Panc1 (cell line): ENCODE data around the gene IAH1.

Source experiments
- TF ChIP-seq, protein P1 (sequence below): fragments of 450-650 bp; IDR thresholded peaks from 2 replicates; pipeline ENCODE4 v1.5.1; 2017; ENCODE audit warnings: mild to moderate bottlenecking
- TF ChIP-seq, protein P2 (sequence below), 2 experiments: IDR thresholded peaks; 2 replicates each; pipeline ENCODE4 v1.6.1; 2011 to 2012; ENCODE audit warnings: low read depth in 2 of 2, control low read depth in 1 of 2, low read length in 1 of 2, mild to moderate bottlenecking in 1 of 2, moderate library complexity in 1 of 2; ENCODE audit not compliant: insufficient read depth in 1 of 2

DNA sequence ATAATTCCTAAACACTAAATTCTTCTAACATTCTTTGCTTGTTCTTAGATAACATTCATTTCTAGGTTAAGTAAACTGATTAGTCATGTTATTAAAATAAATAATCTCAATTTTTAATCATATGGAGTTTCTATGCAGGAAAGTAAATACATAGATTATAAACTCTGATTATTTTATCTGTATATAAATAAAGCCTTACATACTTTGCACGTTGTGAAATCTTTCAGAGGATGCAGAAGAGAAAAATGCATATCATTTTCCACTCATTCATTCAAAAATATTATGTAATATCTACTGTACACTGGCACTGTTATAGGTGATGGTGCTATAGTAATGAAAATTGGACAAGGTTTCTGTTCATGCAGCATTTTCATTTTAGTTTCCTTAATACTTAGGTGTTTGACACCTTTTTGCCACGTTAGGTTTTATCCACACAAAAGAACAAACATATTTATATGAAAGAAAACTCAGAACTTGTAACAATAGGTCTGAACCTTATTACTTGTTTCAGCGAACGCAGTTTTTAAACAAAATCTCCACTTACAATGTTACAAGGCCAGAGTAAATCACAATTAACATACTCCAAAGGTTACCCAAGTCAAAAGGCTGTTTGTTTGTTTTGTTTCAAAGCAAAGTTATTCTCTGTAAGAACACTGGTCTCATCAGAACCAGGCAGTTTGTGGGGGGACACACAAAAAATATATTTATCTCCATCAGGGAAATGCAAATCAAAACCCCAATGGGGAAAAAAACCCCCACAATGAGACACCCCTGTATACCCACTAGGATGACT, 53.8 kb downstream of the IAH1 start:
- TF ChIP-seq, protein P1, sequence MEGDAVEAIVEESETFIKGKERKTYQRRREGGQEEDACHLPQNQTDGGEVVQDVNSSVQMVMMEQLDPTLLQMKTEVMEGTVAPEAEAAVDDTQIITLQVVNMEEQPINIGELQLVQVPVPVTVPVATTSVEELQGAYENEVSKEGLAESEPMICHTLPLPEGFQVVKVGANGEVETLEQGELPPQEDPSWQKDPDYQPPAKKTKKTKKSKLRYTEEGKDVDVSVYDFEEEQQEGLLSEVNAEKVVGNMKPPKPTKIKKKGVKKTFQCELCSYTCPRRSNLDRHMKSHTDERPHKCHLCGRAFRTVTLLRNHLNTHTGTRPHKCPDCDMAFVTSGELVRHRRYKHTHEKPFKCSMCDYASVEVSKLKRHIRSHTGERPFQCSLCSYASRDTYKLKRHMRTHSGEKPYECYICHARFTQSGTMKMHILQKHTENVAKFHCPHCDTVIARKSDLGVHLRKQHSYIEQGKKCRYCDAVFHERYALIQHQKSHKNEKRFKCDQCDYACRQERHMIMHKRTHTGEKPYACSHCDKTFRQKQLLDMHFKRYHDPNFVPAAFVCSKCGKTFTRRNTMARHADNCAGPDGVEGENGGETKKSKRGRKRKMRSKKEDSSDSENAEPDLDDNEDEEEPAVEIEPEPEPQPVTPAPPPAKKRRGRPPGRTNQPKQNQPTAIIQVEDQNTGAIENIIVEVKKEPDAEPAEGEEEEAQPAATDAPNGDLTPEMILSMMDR = no peak
- TF ChIP-seq, protein P2, sequence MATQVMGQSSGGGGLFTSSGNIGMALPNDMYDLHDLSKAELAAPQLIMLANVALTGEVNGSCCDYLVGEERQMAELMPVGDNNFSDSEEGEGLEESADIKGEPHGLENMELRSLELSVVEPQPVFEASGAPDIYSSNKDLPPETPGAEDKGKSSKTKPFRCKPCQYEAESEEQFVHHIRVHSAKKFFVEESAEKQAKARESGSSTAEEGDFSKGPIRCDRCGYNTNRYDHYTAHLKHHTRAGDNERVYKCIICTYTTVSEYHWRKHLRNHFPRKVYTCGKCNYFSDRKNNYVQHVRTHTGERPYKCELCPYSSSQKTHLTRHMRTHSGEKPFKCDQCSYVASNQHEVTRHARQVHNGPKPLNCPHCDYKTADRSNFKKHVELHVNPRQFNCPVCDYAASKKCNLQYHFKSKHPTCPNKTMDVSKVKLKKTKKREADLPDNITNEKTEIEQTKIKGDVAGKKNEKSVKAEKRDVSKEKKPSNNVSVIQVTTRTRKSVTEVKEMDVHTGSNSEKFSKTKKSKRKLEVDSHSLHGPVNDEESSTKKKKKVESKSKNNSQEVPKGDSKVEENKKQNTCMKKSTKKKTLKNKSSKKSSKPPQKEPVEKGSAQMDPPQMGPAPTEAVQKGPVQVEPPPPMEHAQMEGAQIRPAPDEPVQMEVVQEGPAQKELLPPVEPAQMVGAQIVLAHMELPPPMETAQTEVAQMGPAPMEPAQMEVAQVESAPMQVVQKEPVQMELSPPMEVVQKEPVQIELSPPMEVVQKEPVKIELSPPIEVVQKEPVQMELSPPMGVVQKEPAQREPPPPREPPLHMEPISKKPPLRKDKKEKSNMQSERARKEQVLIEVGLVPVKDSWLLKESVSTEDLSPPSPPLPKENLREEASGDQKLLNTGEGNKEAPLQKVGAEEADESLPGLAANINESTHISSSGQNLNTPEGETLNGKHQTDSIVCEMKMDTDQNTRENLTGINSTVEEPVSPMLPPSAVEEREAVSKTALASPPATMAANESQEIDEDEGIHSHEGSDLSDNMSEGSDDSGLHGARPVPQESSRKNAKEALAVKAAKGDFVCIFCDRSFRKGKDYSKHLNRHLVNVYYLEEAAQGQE (IDR thresholded peaks at IDR 0.05; ENCODE audit: insufficient read depth in 1 of 2, low read depth in 2 of 2, low read length in 1 of 2) = no peak
